Erythroblast (primary cell): ENCODE measurements around the gene OR3A2.
"Not testable (repeated sequence)": the region's sequence is repeated elsewhere in the genome, so short reads cannot be mapped to it uniquely, and the experiment has no call there.

Experiments used
- GATA1 ChIP-seq: IDR thresholded peaks from 2 replicates; pipeline ENCODE4 v1.6.1; 2011; ENCODE audit warnings: low read depth, mild to moderate bottlenecking, control low read depth, low read length, moderate library complexity
- POLR2A ChIP-seq: IDR thresholded peaks from 2 replicates; pipeline ENCODE4 v1.6.1; 2011; ENCODE audit warnings: mild to moderate bottlenecking, low read length

- not testable (repeated sequence) for TF ChIP-seq POLR2A, GATA1
Measured at GRCh38 chr17:3241044-3241443, 145.1 kb downstream of the OR3A2 start.
